ENCODE data around the gene TBC1D24. TPM values are rescaled to one million over a fixed set of nuclear protein-coding genes. Genes with fewer than 3 reads are reported as not detected.

The TBC1D24 gene
- total and polyA plus RNA-seq, 9 of the 15 experiments (the other 6 are each of a cell fraction or from before 2014, with no cell fraction given): 1.7 to 22.6 (median 7.2) TPM

DNA sequence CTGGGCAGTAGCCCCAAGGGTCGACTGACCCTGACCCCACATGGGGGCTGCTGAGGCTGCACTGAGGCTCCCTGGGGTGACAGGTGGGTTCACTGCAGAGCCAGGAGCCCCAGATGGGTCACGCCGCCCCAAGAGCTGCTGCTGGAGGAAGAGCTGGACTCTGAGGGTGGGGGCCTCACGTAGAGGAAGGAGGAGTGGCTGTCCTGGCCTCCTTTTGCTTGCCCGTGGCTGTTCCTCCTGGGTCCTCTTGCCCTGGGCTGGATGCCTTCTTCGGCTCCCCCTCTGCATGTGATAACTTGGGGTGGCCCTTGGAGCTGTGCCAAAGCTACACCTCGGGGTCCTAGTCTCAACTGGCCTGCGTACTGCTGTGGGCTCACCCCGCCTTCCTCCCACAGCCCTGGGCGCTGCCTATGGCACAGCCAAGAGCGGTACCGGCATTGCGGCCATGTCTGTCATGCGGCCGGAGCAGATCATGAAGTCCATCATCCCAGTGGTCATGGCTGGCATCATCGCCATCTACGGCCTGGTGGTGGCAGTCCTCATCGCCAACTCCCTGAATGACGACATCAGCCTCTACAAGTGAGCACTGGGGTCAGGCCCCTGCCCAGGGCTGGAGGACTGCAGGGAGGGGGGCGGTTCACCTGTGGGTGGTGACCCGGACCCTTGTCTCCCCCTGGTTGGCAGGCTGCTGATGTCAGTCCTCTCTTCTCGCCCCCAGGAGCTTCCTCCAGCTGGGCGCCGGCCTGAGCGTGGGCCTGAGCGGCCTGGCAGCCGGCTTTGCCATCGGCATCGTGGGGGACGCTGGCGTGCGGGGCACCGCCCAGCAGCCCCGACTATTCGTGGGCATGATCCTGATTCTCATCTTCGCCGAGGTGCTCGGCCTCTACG is 44.1 kb downstream of the TBC1D24 start:
- no peaks in the 10 kb centered on the region for H3K27me3 ChIP-seq (ENCODE audit: control insufficient read depth in 2 of 2, insufficient read depth in 2 of 2, low read length in 2 of 2)
- no peak for FAIRE-seq
- no peak overlapping the region for H2AFZ ChIP-seq (ENCODE audit: low read depth, low read length)
- in situ Hi-C loops (cut with MboI) (no loop called here), intact Hi-C loops (cut with micrococcal nuclease) (no loop called here)
- ChIA-PET CTCF (ENCODE audit: low intra/inter-chr PET ratio) (no interaction called here), POLR2A (interaction anchor here (0.5 to 1.6 kb wide), 8 partner anchors 9 to 383 kb away, joined by 3 to 7 read pairs (median 4); partner anchors contain the start of genes PKD1 and TRAF7)
- peaks cover 72% of the 10 kb centered on the region for H3K79me2 ChIP-seq (ENCODE audit: control insufficient read depth, insufficient read depth, low read length)
- H3K36me3 ChIP-seq (ENCODE audit: control insufficient read depth, insufficient read depth, low read length): peaks cover 62% of the 10 kb centered on the region
- peaks cover 46% of the 10 kb centered on the region for H4K20me1 ChIP-seq (replicated peaks; ENCODE audit: control insufficient read depth, insufficient read depth, low read length)
- H3K4me2 ChIP-seq (ENCODE audit: insufficient read depth, low read length): no peak overlapping the region
- H3K9me3 ChIP-seq (replicated peaks; ENCODE audit: control insufficient read depth, insufficient read depth, low read depth, low read length): no peaks in the 10 kb centered on the region
- BruUV-seq (replicated peaks): no TSS peak
- H3K27ac ChIP-seq (ENCODE audit: extremely low read depth, low read depth, low read length): peak overlapping the region; percentile 65; the same call in 2 of the 3 replicates
- H3K9me1 ChIP-seq (ENCODE audit: control insufficient read depth, insufficient read depth, low read length): peaks cover 8% of the 10 kb centered on the region
- H3K4me3 ChIP-seq: peak overlapping the region; percentile 6; the same call in 1 of the 2 replicates
- ATAC-seq: no peak
- DNase-seq (ENCODE audit: extremely low read depth in 1 of 4, low spot score in 3 of 4): no peak
- peaks cover 36 to 72% of the 10 kb centered on the region in 2 experiments for H3K4me1 ChIP-seq (replicated peaks in 1 of 2; ENCODE audit: control insufficient read depth in 2 of 2, insufficient read depth in 2 of 2, low read length in 2 of 2)
- WGBS (ENCODE audit: insufficient coverage, low coverage, missing lambda C conversion rate): 90% methylated on average over 38 of the region's 39 CpGs
- H3K9ac ChIP-seq (ENCODE audit: insufficient read depth in 1 of 2, low read depth in 2 of 2, low read length in 2 of 2): peak overlapping the region in 1 of 2 experiments; percentile 90; a peak in 2 of 4 replicates
- no peak for TF ChIP-seq ZNF184 (CRISPR knock-in tag; IDR thresholded peaks at IDR 0.05)
- TF ChIP-seq, protein P1, sequence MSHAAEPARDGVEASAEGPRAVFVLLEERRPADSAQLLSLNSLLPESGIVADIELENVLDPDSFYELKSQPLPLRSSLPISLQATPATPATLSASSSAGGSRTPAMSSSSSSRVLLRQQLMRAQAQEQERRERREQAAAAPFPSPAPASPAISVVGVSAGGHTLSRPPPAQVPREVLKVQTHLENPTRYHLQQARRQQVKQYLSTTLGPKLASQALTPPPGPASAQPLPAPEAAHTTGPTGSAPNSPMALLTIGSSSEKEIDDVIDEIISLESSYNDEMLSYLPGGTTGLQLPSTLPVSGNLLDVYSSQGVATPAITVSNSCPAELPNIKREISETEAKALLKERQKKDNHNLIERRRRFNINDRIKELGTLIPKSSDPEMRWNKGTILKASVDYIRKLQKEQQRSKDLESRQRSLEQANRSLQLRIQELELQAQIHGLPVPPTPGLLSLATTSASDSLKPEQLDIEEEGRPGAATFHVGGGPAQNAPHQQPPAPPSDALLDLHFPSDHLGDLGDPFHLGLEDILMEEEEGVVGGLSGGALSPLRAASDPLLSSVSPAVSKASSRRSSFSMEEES (CRISPR knock-in tag; IDR thresholded peaks at IDR 0.05): no peak
- TF ChIP-seq ZNF830 (CRISPR knock-in tag; IDR thresholded peaks at IDR 0.05): no peak
- TF ChIP-seq, protein P2, sequence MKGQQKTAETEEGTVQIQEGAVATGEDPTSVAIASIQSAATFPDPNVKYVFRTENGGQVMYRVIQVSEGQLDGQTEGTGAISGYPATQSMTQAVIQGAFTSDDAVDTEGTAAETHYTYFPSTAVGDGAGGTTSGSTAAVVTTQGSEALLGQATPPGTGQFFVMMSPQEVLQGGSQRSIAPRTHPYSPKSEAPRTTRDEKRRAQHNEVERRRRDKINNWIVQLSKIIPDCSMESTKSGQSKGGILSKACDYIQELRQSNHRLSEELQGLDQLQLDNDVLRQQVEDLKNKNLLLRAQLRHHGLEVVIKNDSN (CRISPR knock-in tag; IDR thresholded peaks at IDR 0.05): peak; percentile 40
- TF ChIP-seq CHD1 (IDR thresholded peaks at IDR 0.05; ENCODE audit: low read length): no peak
- no peak for TF ChIP-seq U2AF2 (optimal IDR thresholded peaks at IDR 0.05; ENCODE audit: low read depth, low read length)
- peak; percentile 65 for TF ChIP-seq NFIC (IDR thresholded peaks at IDR 0.05)
- no peak for TF ChIP-seq NFE2L1 (tag; IDR thresholded peaks at IDR 0.05; ENCODE audit: borderline replicate concordance, low read depth)
- TF ChIP-seq ZNF668 (CRISPR knock-in tag; IDR thresholded peaks at IDR 0.05): no peak
- no peak for TF ChIP-seq XRCC5 (IDR thresholded peaks at IDR 0.05; ENCODE audit: low read depth, low read length)
- TF ChIP-seq HNRNPUL1 (IDR thresholded peaks at IDR 0.05; ENCODE audit: low read length): no peak
- TF ChIP-seq ZNF212 (CRISPR knock-in tag; IDR thresholded peaks at IDR 0.05): no peak
- no peak for TF ChIP-seq ZNF217 (CRISPR knock-in tag; IDR thresholded peaks at IDR 0.05)
- TF ChIP-seq CBX8 (IDR thresholded peaks at IDR 0.05; ENCODE audit: borderline replicate concordance, extremely low read depth, low read depth, low read length, poor library complexity, severe bottlenecking): no peak
- TF ChIP-seq ARID1B (IDR thresholded peaks at IDR 0.05): no peak
- TF ChIP-seq ZNF282 (CRISPR knock-in tag; IDR thresholded peaks at IDR 0.05): no peak
- TF ChIP-seq SMAD2 (IDR thresholded peaks at IDR 0.05; ENCODE audit: low read depth, low read length): no peak
- no peak for TF ChIP-seq ZNF408 (CRISPR knock-in tag; IDR thresholded peaks at IDR 0.05; ENCODE audit: low read depth)
- TF ChIP-seq, protein P3, sequence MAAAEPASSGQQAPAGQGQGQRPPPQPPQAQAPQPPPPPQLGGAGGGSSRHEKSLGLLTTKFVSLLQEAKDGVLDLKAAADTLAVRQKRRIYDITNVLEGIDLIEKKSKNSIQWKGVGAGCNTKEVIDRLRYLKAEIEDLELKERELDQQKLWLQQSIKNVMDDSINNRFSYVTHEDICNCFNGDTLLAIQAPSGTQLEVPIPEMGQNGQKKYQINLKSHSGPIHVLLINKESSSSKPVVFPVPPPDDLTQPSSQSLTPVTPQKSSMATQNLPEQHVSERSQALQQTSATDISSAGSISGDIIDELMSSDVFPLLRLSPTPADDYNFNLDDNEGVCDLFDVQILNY (CRISPR knock-in tag; IDR thresholded peaks at IDR 0.05): no peak
- TF ChIP-seq ESRRA (IDR thresholded peaks at IDR 0.05; ENCODE audit: borderline replicate concordance, low read depth): no peak
